Panc1 (cell line): Measurements from ENCODE around the gene UTS2R. TPM values are rescaled to one million over a fixed set of nuclear protein-coding genes. Genes with fewer than 3 reads are reported as not detected.

Experiments used
- ATAC-seq: fragments of 200-7000 bp; cut with Tn5 transposase; 2 replicates; pipeline ENCODE4 v1.9.1; 2020; ENCODE audit warnings: mild to moderate bottlenecking, moderate library complexity
- BruUV-seq: library from RNA; stranded (reverse); fragments of 400-500 nt; replicated peaks from 2 replicates; lab custom pipeline; 2021; lab: Mats Ljungman, UMichigan
- CTCF ChIA-PET: fragments of 300-600 bp; sonication (Branson Sonifier 250); formaldehyde crosslinking; loops from one replicate; lab custom pipeline; 2022; ENCODE audit warnings: antibody characterized with exemption; lab: Charles Lee
- POLR2A ChIA-PET: fragments of 300-600 bp; sonication (Branson Sonifier 250); formaldehyde crosslinking; loops from one replicate; lab custom pipeline; 2022; ENCODE audit warnings: antibody characterized with exemption; lab: Charles Lee
- DNase-seq: peaks from one replicate; pipeline ENCODE4 v3.0.0-alpha.2; 2010; ENCODE audit warnings: low read depth, low spot score
- H3K27ac ChIP-seq: 2 replicates; pipeline ENCODE4 v1.5.1; 2011; ENCODE audit warnings: mild to moderate bottlenecking, low read length, inconsistent platforms
- H3K27me3 ChIP-seq: fragments of 200-500 bp; sonication (Bioruptor generic); 2 replicates; pipeline ENCODE4 v1.6.0; 2014; ENCODE audit warnings: low read length, inconsistent platforms; ENCODE audit not compliant: control insufficient read depth, insufficient read depth
- H3K36me3 ChIP-seq: fragments of 200-500 bp; sonication (Bioruptor generic); 2 replicates; pipeline ENCODE4 v1.5.1; 2014; ENCODE audit warnings: inconsistent platforms, mild to moderate bottlenecking, low read length, moderate library complexity; ENCODE audit not compliant: control insufficient read depth, insufficient read depth
- H3K4me1 ChIP-seq: 2 replicates; pipeline ENCODE4 v1.5.1; 2011; ENCODE audit warnings: inconsistent platforms, mild to moderate bottlenecking, low read length, moderate library complexity; ENCODE audit not compliant: control insufficient read depth, insufficient read depth
- H3K4me3 ChIP-seq, 2 experiments: 2 replicates each; pipeline ENCODE4 v1.5.1; 2011 to 2012; ENCODE audit warnings: low read depth in 2 of 2, low read length in 2 of 2, mild to moderate bottlenecking in 2 of 2, inconsistent platforms in 1 of 2, moderate library complexity in 1 of 2
- H3K9me3 ChIP-seq: fragments of 200-500 bp; sonication (Bioruptor generic); 2 replicates; pipeline ENCODE4 v1.5.1; 2014; ENCODE audit warnings: low read depth, mild to moderate bottlenecking, inconsistent platforms, low read length, moderate library complexity; ENCODE audit not compliant: control insufficient read depth, insufficient read depth
- POLR2AphosphoS5 ChIP-seq: IDR thresholded peaks from 2 replicates; pipeline ENCODE4 v1.6.1; 2012; ENCODE audit warnings: mild to moderate bottlenecking, low read depth, low read length, moderate library complexity
- SIN3A ChIP-seq: IDR thresholded peaks from 2 replicates; pipeline ENCODE4 v1.6.1; 2012; ENCODE audit warnings: low read depth, mild to moderate bottlenecking, low read length, moderate library complexity, borderline replicate concordance; ENCODE audit not compliant: insufficient read depth
- TCF7L2 ChIP-seq: IDR thresholded peaks from 2 replicates; pipeline ENCODE4 v1.6.1; 2011; ENCODE audit warnings: mild to moderate bottlenecking, low read depth, low read length, inconsistent platforms
- in situ Hi-C: cut with HindIII; loops from 2 replicates; pipeline ENCODE4 v1.10.0; 2016; ENCODE audit warnings: low sequenced_read_pairs, low pct_unique_long_range_greater_than_20kb
- intact Hi-C: fragments of 100-400 bp; cut with micrococcal nuclease; formaldehyde crosslinking; loops from one replicate; pipeline ENCODE4 v1.10.0; 2022; ENCODE audit not compliant: unreplicated experiment
- total RNA-seq: library from RNA; stranded (reverse); gene quantifications from one replicate; pipeline ENCODE4 v1.2.1, GENCODE V29; 2021; ENCODE audit not compliant: unreplicated experiment
- TF ChIP-seq, protein P1 (sequence below): fragments of 450-650 bp; IDR thresholded peaks from 2 replicates; pipeline ENCODE4 v1.5.1; 2017; ENCODE audit warnings: mild to moderate bottlenecking
- TF ChIP-seq, protein P2 (sequence below), 2 experiments: IDR thresholded peaks; 2 replicates each; pipeline ENCODE4 v1.6.1; 2011 to 2012; ENCODE audit warnings: low read depth in 2 of 2, control low read depth in 1 of 2, low read length in 1 of 2, mild to moderate bottlenecking in 1 of 2, moderate library complexity in 1 of 2; ENCODE audit not compliant: insufficient read depth in 1 of 2

Gene UTS2R
- total RNA-seq, 1 experiment from 2014 or later = 0.39 TPM

DNA sequence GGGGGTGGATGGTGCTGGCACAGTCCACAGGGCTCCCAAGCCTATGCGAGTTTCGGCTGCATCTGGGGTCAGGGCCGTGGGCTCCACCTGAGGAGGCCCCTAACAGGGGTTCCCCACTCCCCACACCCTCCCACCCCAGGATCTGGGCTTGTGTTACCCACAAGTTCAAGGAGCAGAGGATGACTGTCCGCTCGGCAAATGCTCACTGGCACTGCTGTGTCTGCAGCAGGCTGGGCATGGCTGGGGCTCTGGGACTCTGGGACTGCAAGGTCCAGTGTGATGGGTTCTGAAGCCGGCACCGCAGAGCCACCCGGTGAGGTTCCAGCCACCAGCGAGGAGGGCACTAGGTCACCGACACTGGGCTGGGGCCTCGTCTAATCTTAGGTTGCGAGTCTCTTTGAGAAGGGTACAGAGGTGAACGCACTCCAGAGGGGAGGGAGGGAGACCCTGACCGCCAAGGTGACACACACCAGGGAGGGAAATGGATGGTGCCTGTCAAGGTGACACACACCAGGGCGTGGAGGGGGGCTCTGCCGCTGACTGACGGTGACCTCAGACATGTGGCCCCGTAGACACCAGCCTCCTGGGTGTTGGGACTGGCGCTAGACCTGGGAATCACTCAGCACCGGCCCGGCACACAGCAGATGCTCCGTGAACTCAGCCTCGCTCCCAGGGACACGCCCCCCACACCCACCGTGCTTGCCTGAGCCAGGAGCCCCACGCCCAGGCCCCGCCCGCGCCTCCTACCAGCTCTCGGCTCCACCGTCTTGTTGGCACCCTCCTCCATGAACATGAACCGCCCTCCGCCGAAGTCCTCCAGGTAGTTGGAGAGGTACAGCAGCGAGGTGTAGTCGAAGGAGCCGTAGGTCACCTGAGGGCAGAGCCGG is 26.1 kb downstream of the UTS2R start:
- ATAC-seq (peak; percentile 35; the same call in 1 of the 2 replicates), DNase-seq (no peak)
- ChIA-PET POLR2A (no interaction called here), CTCF (no interaction called here)
- H3K36me3 ChIP-seq = no peaks in the 10 kb centered on the region
- H3K9me3 ChIP-seq = no peaks in the 10 kb centered on the region
- TF ChIP-seq, protein P1, sequence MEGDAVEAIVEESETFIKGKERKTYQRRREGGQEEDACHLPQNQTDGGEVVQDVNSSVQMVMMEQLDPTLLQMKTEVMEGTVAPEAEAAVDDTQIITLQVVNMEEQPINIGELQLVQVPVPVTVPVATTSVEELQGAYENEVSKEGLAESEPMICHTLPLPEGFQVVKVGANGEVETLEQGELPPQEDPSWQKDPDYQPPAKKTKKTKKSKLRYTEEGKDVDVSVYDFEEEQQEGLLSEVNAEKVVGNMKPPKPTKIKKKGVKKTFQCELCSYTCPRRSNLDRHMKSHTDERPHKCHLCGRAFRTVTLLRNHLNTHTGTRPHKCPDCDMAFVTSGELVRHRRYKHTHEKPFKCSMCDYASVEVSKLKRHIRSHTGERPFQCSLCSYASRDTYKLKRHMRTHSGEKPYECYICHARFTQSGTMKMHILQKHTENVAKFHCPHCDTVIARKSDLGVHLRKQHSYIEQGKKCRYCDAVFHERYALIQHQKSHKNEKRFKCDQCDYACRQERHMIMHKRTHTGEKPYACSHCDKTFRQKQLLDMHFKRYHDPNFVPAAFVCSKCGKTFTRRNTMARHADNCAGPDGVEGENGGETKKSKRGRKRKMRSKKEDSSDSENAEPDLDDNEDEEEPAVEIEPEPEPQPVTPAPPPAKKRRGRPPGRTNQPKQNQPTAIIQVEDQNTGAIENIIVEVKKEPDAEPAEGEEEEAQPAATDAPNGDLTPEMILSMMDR = no peak
- TF ChIP-seq SIN3A (no peak), TCF7L2 (no peak), POLR2AphosphoS5 (no peak)
- TF ChIP-seq, protein P2, sequence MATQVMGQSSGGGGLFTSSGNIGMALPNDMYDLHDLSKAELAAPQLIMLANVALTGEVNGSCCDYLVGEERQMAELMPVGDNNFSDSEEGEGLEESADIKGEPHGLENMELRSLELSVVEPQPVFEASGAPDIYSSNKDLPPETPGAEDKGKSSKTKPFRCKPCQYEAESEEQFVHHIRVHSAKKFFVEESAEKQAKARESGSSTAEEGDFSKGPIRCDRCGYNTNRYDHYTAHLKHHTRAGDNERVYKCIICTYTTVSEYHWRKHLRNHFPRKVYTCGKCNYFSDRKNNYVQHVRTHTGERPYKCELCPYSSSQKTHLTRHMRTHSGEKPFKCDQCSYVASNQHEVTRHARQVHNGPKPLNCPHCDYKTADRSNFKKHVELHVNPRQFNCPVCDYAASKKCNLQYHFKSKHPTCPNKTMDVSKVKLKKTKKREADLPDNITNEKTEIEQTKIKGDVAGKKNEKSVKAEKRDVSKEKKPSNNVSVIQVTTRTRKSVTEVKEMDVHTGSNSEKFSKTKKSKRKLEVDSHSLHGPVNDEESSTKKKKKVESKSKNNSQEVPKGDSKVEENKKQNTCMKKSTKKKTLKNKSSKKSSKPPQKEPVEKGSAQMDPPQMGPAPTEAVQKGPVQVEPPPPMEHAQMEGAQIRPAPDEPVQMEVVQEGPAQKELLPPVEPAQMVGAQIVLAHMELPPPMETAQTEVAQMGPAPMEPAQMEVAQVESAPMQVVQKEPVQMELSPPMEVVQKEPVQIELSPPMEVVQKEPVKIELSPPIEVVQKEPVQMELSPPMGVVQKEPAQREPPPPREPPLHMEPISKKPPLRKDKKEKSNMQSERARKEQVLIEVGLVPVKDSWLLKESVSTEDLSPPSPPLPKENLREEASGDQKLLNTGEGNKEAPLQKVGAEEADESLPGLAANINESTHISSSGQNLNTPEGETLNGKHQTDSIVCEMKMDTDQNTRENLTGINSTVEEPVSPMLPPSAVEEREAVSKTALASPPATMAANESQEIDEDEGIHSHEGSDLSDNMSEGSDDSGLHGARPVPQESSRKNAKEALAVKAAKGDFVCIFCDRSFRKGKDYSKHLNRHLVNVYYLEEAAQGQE (IDR thresholded peaks at IDR 0.05; ENCODE audit: insufficient read depth in 1 of 2, low read depth in 2 of 2, low read length in 1 of 2) = no peak
- H3K4me3 ChIP-seq = no peak overlapping the region
- BruUV-seq = no TSS peak
- no peak overlapping the region for H3K27ac ChIP-seq
- H3K4me1 ChIP-seq = peaks cover 7% of the 10 kb centered on the region; the same call in 1 of the 2 replicates
- H3K27me3 ChIP-seq = no peaks in the 10 kb centered on the region
- intact Hi-C loops (no loop called here), in situ Hi-C loops (no loop called here)

DNA sequence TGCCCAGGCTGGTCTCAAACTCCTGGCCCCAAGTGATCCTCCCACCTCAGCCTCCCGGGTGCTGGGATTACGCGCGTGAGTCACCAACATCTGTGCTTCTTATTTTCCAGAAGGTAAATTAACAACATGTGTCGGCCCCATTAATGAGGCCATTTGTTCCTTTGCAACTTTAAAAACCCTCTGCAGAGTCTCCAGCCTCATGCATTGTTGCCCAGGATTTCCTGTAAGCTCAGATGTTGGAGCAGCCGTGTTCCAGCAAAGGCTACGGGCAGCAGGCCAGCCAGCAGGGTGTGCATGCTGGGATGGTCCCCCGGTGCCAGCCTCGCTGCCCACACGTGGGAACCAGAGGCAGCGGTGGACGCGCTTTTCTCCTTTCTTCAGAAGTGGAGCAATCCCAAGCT is 27.5 kb downstream of the UTS2R start:
- BruUV-seq = no TSS peak
- no peak overlapping the region for H3K27ac ChIP-seq
- H3K27me3 ChIP-seq = no peaks in the 10 kb centered on the region
- no peaks in the 10 kb centered on the region for H3K9me3 ChIP-seq
- peaks cover 7% of the 10 kb centered on the region; the same call in 1 of the 2 replicates for H3K4me1 ChIP-seq
- ChIA-PET CTCF (interaction anchor here (1.2 kb wide), 1 partner anchor 19 kb away, joined by 5 read pairs; the partner anchor contains the start of gene HEXD), POLR2A (no interaction called here)
- no peak overlapping the region for H3K4me3 ChIP-seq
- H3K36me3 ChIP-seq = no peaks in the 10 kb centered on the region
- DNase-seq = no peak
- in situ Hi-C loops (no loop called here), intact Hi-C loops (no loop called here)
- no peak for ATAC-seq
- TF ChIP-seq POLR2AphosphoS5 (no peak), TCF7L2 (no peak), SIN3A (no peak)
- TF ChIP-seq, protein P2 (IDR thresholded peaks at IDR 0.05; ENCODE audit: insufficient read depth in 1 of 2, low read depth in 2 of 2, low read length in 1 of 2) = no peak
- TF ChIP-seq, protein P1 = no peak
